Measurements from ENCODE around the gene KIF21A. TPM values are rescaled to one million over a fixed set of nuclear protein-coding genes. Genes with fewer than 3 reads are reported as not detected.

KIF21A gene
- total RNA-seq, 1 donor from 2014 or later, result 23.3 TPM

- no peaks in the 10 kb centered on the region for H3K9me3 Mint-ChIP-seq
- DNase-seq (ENCODE audit: low spot score), result no peak
- no peak overlapping the region for H3K4me3 Mint-ChIP-seq
- intact Hi-C loops (cut with micrococcal nuclease), result loop anchor here (10.0 kb wide), 1 partner anchor 103 kb away; no protein-coding TSS in a partner anchor
- no peak overlapping the region for H3K27ac Mint-ChIP-seq
- H3K36me3 Mint-ChIP-seq (ENCODE audit: low read depth), result no peaks in the 10 kb centered on the region
- H3K4me1 Mint-ChIP-seq (ENCODE audit: low read depth), result peaks cover 5% of the 10 kb centered on the region
- H3K27me3 Mint-ChIP-seq (ENCODE audit: insufficient read depth), result peaks cover 15% of the 10 kb centered on the region
Measured at GRCh38 chr12:39448038-39448437, 5.1 kb upstream of the KIF21A start.

GRCh38 chr12:39443929-39444209 is 949 bp upstream of the KIF21A start:
- DNase-seq (ENCODE audit: low spot score), result no peak
- H3K9me3 Mint-ChIP-seq, result no peaks in the 10 kb centered on the region
- peak overlapping the region; percentile 84 for H3K27ac Mint-ChIP-seq
- H3K4me3 Mint-ChIP-seq, result peak overlapping the region; percentile 85
- peaks cover 24% of the 10 kb centered on the region for H3K4me1 Mint-ChIP-seq (ENCODE audit: low read depth)
- no peaks in the 10 kb centered on the region for H3K36me3 Mint-ChIP-seq (ENCODE audit: low read depth)
- no peaks in the 10 kb centered on the region for H3K27me3 Mint-ChIP-seq (ENCODE audit: insufficient read depth)
- intact Hi-C loops (cut with micrococcal nuclease), result loop anchor here (1.0 to 10.0 kb wide), 11 partner anchors 23 to 1127 kb away; partner anchors contain the start of genes ALG10B and SLC2A13

- H3K4me3 Mint-ChIP-seq, result peak overlapping the region; percentile 89
- H3K27me3 Mint-ChIP-seq (ENCODE audit: insufficient read depth), result peaks cover 2% of the 10 kb centered on the region
- no peaks in the 10 kb centered on the region for H3K9me3 Mint-ChIP-seq
- H3K27ac Mint-ChIP-seq, result no peak overlapping the region
- H3K36me3 Mint-ChIP-seq (ENCODE audit: low read depth), result no peaks in the 10 kb centered on the region
- H3K4me1 Mint-ChIP-seq (ENCODE audit: low read depth), result peaks cover 24% of the 10 kb centered on the region
- no peak for DNase-seq (ENCODE audit: low spot score)
- intact Hi-C loops (cut with micrococcal nuclease), result loop anchor here (1.0 to 10.0 kb wide), 12 partner anchors 25 to 1125 kb away; partner anchors contain the start of genes ALG10B and SLC2A13
Measured at GRCh38 chr12:39442831-39443080, 164 bp downstream of the KIF21A start.

- intact Hi-C loops (cut with micrococcal nuclease), result loop anchor here (1.0 to 10.0 kb wide), 9 partner anchors 39 to 1125 kb away; partner anchors contain the start of genes ALG10B and SLC2A13
- Mint-ChIP-seq H3K4me1 (ENCODE audit: low read depth) (peaks cover 24% of the 10 kb centered on the region), H3K27ac (peak overlapping the region; percentile 91), H3K36me3 (ENCODE audit: low read depth) (no peaks in the 10 kb centered on the region), H3K27me3 (ENCODE audit: insufficient read depth) (peaks cover 2% of the 10 kb centered on the region), H3K4me3 (peak overlapping the region; percentile 89), H3K9me3 (no peaks in the 10 kb centered on the region)
- DNase-seq (ENCODE audit: low spot score), result no peak
Measured at GRCh38 chr12:39441963-39442830, 723 bp downstream of the KIF21A start.

GRCh38 chr12:39441189-39441962 is 1.5 kb downstream of the KIF21A start:
- peaks cover 24% of the 10 kb centered on the region for H3K4me1 Mint-ChIP-seq (ENCODE audit: low read depth)
- no peak overlapping the region for H3K27ac Mint-ChIP-seq
- H3K4me3 Mint-ChIP-seq, result peak overlapping the region; percentile 89
- no peaks in the 10 kb centered on the region for H3K36me3 Mint-ChIP-seq (ENCODE audit: low read depth)
- intact Hi-C loops (cut with micrococcal nuclease), result loop anchor here (5.0 to 10.0 kb wide), 2 partner anchors 97 to 1124 kb away; partner anchors contain the start of gene ALG10B
- peaks cover 2% of the 10 kb centered on the region for H3K27me3 Mint-ChIP-seq (ENCODE audit: insufficient read depth)
- no peak for DNase-seq (ENCODE audit: low spot score)
- no peaks in the 10 kb centered on the region for H3K9me3 Mint-ChIP-seq

GRCh38 chr12:39440781-39441180 is 2.1 kb downstream of the KIF21A start:
- Mint-ChIP-seq H3K27me3 (ENCODE audit: insufficient read depth) (peaks cover 2% of the 10 kb centered on the region), H3K27ac (no peak overlapping the region), H3K9me3 (no peaks in the 10 kb centered on the region), H3K36me3 (ENCODE audit: low read depth) (no peaks in the 10 kb centered on the region), H3K4me3 (peak overlapping the region; percentile 64), H3K4me1 (ENCODE audit: low read depth) (peaks cover 24% of the 10 kb centered on the region)
- DNase-seq (ENCODE audit: low spot score), result no peak
- intact Hi-C loops (cut with micrococcal nuclease), result loop anchor here (5.0 to 10.0 kb wide), 2 partner anchors 96 to 1123 kb away; partner anchors contain the start of gene ALG10B

GRCh38 chr12:39440101-39440500 is 2.8 kb downstream of the KIF21A start:
- DNase-seq (ENCODE audit: low spot score), result no peak
- Mint-ChIP-seq H3K27ac (no peak overlapping the region), H3K9me3 (no peaks in the 10 kb centered on the region), H3K4me1 (ENCODE audit: low read depth) (peaks cover 24% of the 10 kb centered on the region), H3K36me3 (ENCODE audit: low read depth) (no peaks in the 10 kb centered on the region), H3K27me3 (ENCODE audit: insufficient read depth) (peaks cover 2% of the 10 kb centered on the region), H3K4me3 (no peak overlapping the region)
- intact Hi-C loops (cut with micrococcal nuclease), result loop anchor here (5.0 to 10.0 kb wide), 2 partner anchors 95 to 1123 kb away; partner anchors contain the start of gene ALG10B

GRCh38 chr12:39435531-39435930 is 7.4 kb downstream of the KIF21A start:
- H3K9me3 Mint-ChIP-seq, result no peaks in the 10 kb centered on the region
- peaks cover 2% of the 10 kb centered on the region for H3K27me3 Mint-ChIP-seq (ENCODE audit: insufficient read depth)
- no peak overlapping the region for H3K4me3 Mint-ChIP-seq
- no peak for DNase-seq (ENCODE audit: low spot score)
- H3K4me1 Mint-ChIP-seq (ENCODE audit: low read depth), result no peaks in the 10 kb centered on the region
- no peaks in the 10 kb centered on the region for H3K36me3 Mint-ChIP-seq (ENCODE audit: low read depth)
- no peak overlapping the region for H3K27ac Mint-ChIP-seq
- intact Hi-C loops (cut with micrococcal nuclease), result no loop called here

- no peak overlapping the region for H3K4me3 Mint-ChIP-seq
- no peak overlapping the region for H3K27ac Mint-ChIP-seq
- H3K36me3 Mint-ChIP-seq (ENCODE audit: low read depth), result no peaks in the 10 kb centered on the region
- H3K4me1 Mint-ChIP-seq (ENCODE audit: low read depth), result no peaks in the 10 kb centered on the region
- intact Hi-C loops (cut with micrococcal nuclease), result no loop called here
- no peaks in the 10 kb centered on the region for H3K27me3 Mint-ChIP-seq (ENCODE audit: insufficient read depth)
- H3K9me3 Mint-ChIP-seq, result no peaks in the 10 kb centered on the region
- no peak for DNase-seq (ENCODE audit: low spot score)
Measured at GRCh38 chr12:39431797-39432196, 11.1 kb downstream of the KIF21A start.

- Mint-ChIP-seq H3K4me1 (ENCODE audit: low read depth) (no peaks in the 10 kb centered on the region), H3K36me3 (ENCODE audit: low read depth) (no peaks in the 10 kb centered on the region), H3K9me3 (no peaks in the 10 kb centered on the region), H3K27me3 (ENCODE audit: insufficient read depth) (no peaks in the 10 kb centered on the region), H3K27ac (no peak overlapping the region), H3K4me3 (no peak overlapping the region)
- DNase-seq (ENCODE audit: low spot score), result no peak
- intact Hi-C loops (cut with micrococcal nuclease), result no loop called here
Measured at GRCh38 chr12:39431002-39431796, 11.7 kb downstream of the KIF21A start.

- Mint-ChIP-seq H3K9me3 (no peaks in the 10 kb centered on the region), H3K4me3 (no peak overlapping the region), H3K36me3 (ENCODE audit: low read depth) (no peaks in the 10 kb centered on the region), H3K4me1 (ENCODE audit: low read depth) (no peaks in the 10 kb centered on the region), H3K27me3 (ENCODE audit: insufficient read depth) (no peaks in the 10 kb centered on the region), H3K27ac (no peak overlapping the region)
- DNase-seq (ENCODE audit: low spot score), result no peak
- intact Hi-C loops (cut with micrococcal nuclease), result no loop called here
Measured at GRCh38 chr12:39429809-39430208, 13.1 kb downstream of the KIF21A start.

- H3K27ac Mint-ChIP-seq, result no peak overlapping the region
- H3K9me3 Mint-ChIP-seq, result no peaks in the 10 kb centered on the region
- no peak for DNase-seq (ENCODE audit: low spot score)
- no peaks in the 10 kb centered on the region for H3K27me3 Mint-ChIP-seq (ENCODE audit: insufficient read depth)
- intact Hi-C loops (cut with micrococcal nuclease), result no loop called here
- H3K4me1 Mint-ChIP-seq (ENCODE audit: low read depth), result no peaks in the 10 kb centered on the region
- H3K36me3 Mint-ChIP-seq (ENCODE audit: low read depth), result no peaks in the 10 kb centered on the region
- H3K4me3 Mint-ChIP-seq, result no peak overlapping the region
Measured at GRCh38 chr12:39427360-39427808, 15.5 kb downstream of the KIF21A start.
